Measurements from ENCODE around the gene TDRD10.
"Not testable (repeated sequence)": the region's sequence is repeated elsewhere in the genome, so short reads cannot be mapped to it uniquely, and the experiment has no call there.

Gene TDRD10

DNA sequence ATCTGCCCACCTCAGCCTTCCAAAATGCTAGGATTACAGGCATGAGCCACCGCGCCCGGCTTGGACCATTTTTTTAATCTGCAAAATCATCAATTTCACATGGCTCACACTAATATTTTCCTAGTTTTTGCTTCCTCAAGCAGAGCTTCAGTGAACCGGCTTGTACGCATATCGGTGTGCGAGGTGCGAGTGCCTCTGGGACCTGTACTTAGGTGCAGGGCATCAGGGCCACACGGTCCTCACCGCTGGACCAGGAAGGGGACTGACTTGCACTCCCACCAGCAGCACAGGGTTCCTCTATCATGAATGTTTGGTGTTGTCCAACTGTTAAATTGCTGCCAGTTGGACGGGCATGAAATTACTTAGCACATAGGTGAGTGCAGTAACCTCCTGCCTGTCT lies 15.6 kb downstream of the TDRD10 start:
- DNase-seq = no peak

DNA sequence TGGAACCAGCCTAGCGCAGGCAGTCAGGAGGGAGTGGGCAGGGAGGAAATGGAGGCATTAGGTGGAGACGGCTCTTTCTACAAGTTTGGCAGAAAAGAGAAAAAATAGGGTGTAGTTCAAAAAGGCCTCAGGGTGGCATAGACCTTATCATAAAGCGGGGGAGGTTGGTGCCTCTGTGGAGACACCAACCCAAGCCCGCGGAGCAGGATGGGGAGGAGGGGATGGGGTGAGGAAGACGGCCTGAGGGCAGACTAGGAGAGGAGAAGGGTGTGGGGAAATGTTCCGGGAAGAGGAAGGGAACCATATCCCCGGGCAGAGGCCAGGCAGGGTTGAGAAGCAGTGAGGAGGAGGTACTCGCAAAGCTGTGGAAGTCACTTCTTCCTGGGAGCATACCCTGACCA lies 17.6 kb downstream of the TDRD10 start:
- DNase-seq = no peak

DNA sequence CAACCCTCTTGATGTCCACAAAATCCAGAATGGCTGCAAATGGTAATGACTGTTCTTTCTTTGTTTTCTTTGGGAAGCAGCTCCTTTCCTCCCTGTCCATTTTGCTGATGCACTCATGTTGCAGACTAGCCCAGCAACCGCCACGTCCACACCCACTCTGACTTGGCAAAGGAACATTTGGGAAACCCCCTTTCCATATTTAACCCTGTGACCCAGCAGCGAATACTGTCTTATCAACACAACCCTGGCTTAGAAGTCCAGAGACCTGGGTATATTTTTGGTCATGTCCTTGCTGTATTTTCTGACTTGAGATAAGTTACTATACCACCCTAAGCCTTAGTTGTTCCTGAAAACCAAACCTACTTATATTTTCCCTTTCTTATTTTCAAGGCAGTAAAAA lies 18.3 kb downstream of the TDRD10 start:
- no peak for DNase-seq

DNA sequence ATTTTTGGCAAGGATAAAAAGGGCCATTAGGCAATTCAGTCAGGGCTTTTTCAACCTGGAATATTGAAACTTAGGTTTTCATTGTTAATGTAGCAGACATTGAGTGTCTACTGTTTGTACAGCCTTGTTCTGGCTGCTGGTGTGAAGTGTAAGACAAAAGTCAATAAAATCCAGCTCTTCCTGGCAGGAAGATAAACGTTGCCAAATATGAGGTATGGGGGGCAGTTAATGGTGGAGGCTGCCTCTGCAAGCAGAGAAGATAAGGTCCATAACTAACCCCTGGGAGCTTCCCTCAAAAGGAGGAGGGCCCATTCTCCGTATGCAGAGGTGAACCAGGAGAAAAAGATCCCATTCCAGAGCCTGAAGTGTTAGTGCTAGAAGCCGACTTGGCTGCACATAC lies 19.7 kb downstream of the TDRD10 start:
- no peak for DNase-seq

DNA sequence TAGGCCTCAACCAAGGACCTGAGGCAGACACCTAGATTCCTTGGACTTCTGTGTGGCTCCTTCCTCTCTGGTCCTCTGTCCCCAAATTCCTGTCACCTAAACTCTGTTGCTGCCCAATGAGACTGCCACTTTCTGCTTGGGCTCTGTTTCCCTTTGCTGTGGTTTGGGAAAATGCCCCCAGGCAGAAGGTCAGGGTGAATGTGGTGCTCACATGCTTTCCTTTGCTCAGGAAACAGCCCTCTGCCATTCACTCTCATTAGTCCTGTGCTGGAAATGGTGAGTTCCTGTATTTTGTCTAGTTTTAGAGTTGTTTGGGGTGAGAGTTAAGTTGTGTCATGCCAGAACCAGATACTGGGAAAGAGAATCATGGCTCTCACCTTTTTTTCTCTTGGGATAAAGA lies 22.9 kb downstream of the TDRD10 start:
- DNase-seq = no peak

DNA sequence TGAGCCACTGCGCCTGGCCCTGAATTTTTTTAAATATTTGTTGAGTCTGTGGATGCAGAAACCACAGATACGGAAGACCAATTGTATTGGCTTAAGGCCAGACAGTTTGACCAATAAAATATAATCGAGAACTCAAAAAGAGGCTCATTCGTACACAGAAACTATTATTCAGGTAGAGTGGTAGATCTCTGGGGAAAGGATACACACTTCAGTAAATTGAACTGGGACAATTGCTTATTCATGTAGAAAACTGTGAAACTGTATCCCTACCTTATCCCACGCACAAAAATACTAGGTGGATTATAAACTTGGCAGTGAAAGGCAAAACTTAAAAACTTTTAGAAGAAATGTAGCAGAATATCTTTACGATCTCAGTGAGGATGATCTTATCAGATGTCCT lies 25.2 kb downstream of the TDRD10 start:
- DNase-seq = no peak

DNA sequence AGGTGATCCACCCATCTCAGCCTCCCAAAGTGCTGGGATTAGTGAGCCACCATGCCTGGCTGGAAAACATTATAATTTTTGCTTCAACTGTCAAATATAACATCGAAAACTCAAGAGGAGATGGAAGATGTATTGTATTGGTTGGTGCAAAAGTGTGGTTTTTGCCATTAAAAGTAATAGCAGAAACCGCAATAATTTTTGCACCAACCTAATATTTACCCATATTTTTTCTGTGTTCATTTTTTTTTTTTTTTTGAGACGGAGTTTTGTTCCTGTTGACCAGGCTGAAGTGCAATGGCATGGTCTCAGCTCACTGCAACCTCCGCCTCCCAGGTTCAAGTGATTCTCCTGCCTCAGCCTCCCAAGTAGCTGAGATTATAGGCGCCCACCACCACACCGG lies 27.3 kb downstream of the TDRD10 start:
- no peak for DNase-seq

DNA sequence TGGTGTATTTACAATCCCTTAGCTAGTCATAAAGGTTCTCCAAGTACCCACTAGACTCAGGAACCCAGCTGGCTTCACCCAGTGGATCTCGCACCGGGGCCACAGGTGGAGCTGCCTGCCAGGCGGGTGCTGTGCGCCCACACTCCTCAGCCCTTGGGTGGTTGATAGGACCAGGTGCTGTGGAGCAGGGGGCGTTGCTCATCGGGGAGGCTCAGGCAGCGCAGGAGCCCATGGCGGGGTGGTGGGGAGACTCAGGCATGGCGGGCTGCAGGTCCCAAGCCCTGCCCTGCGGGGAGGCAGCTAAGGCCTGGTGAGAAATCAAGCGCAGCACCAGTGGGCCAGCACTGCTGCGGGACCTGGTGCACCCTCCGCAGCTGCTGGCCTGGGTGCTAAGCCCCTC lies 29.9 kb downstream of the TDRD10 start:
- DNase-seq = not testable (repeated sequence)

DNA sequence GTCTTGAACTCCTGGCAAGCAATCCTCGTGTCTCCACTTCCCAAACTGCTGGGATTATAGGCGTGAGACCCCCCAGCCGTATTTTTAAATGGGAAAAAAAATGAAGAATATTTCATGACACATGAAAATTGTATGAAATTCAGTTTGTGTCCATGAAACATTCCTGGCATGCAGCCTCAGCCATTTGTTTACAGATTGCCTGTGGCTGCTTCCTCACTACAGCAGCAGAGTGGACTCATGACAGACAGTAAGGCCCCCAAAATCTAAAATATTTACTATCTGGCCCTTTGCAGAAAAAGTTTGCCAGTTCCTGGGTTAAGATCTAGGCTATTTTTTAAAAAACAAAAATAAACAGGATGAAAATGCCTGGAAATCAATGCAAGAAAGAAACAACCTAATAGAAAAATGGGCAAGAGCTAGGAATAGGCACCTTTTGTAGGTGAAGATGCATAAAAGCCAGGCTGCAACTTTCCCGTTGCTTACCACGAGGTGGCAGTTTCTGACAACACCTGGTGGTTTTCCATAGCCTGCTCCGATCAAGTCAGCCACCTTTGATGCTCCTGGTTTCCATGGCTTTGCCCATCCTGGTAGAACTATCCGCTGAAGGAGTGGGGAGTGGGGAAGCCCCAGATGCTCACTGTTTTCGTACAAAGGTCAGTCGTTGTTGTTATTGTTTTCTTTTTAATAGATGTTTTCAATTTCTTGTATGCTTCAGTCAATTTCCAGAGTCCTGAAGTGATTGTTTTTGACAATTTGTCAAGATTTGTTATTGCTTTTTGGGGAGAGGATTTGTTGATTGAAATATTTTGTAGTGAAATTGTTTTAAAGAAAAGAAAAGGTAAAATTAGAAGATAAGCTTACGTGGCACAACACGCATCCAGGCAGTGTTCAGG lies 32.2 kb downstream of the TDRD10 start:
- DNase-seq = no peak

DNA sequence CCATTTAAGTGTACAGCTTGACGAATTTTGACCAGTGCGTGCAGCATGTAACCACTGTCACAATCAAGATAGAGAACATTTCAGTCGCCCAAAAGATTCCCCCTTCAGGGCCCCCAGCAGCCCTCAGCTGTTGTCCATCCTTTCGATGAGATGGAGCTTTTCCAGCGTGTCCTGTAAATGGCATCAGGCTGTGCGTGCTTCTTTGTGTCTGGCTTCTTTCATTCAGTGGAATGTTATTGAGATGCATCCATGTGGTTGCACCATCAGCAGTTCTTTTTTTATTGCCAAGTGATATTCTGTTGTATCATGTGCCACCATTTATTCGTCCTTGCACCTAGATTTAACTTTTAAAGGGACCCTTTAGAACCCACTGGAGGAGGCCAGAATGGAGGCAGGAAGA lies 34.6 kb downstream of the TDRD10 start:
- no peak for DNase-seq

DNA sequence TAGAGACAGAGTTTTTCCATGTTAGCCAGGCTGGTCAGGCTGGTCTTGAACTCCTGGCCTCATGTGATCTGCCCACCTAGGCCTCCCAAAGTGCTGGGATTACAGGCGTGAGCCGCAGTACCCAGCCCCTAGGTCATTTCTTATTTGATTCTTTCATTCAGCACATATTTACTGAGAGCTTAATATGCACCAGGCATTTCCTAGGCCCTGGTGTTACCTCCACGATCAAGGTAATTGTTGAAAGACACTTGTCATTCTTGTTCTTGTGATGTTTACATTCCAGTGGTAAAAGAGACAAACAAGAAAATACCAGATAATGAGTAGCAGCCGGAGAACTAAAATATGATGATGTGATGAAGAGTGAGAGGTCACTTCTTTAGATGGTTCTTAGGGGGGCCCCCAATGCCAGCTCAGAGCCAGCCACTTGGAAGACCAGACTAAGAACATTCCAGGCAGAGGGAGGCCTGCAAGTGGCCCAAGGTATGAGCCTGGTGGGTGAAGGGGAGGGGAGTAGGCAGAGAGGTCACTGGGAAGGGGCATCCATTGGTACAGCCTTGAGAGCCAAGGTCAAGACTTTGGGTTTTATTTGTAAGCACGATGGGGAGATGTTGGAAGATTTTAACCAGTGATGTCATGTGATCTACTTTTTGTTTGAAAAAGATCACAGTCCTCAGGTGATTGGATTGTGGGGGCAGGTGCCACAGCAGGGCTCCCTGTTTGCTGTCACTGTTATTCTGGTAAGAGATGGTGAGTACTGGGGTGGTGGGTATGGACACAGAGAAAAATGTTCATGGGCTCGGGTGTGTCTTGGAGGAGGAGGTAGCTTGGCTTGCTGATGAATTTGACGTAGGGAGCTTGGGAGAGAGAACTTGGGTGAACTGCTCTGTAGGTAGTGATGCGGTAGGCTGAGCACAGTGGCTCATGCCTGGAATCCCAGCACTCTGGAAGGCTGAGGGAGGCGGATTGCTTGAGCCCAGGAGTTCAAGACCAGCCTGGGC lies 37.8 kb downstream of the TDRD10 start:
- no peak for DNase-seq

DNA sequence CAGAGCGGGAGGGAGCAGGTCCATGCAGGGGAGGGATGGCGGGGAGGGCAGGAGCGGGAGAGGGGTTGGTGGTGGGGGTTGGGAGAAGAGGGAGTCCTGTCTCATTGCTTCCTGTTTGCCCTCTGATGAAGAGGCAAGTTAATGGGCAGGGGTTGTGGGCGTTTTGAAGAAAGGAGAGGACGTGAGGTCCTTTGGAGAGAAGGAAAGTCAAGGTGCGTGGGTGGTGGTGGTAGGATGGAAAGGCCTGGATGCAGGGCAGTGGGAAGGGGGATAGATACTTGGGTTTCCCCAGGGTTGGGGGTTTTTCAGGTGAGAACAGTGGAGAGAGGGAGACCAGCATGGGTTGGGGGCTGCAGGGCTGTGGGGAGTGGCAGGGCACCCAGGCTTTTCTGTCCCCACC lies 39.2 kb downstream of the TDRD10 start:
- no peak for DNase-seq

DNA sequence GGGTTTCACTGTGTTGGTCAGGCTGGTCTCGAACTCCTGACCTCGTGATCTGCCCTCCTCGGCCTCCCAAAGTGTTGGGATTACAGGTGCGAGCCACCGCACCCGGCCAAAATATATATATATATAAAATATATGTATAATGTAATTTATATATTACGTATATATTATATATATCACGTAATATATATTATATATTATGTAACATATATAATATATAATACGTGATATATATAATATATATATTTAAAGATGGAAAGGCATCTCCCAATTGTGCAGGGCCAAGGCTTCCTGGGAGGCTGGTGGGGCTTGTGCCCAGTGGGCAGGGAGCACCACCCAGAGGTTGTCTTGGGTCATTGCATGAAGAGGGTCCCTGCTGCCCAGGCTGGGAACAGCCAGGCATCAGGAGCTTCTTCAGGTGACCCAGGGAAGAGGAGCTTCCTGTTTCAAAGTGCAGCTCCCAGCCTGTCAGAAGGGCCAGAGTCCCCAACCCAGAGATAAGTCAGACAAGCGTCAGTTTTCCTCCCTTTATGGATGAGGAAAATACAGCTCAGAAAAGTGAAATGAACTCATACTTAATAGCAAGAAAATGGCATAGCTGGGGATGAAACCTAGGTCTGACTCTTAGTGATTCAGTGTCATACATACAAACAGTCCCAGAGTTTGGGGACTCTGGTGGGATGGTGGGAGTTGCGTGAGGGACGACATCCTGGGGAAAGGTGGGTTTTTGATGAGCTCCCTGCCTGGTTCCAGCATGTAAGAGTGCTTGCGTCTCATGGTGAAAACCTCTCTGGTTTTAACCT lies 44.4 kb downstream of the TDRD10 start:
- peak; percentile 60 for DNase-seq

DNA sequence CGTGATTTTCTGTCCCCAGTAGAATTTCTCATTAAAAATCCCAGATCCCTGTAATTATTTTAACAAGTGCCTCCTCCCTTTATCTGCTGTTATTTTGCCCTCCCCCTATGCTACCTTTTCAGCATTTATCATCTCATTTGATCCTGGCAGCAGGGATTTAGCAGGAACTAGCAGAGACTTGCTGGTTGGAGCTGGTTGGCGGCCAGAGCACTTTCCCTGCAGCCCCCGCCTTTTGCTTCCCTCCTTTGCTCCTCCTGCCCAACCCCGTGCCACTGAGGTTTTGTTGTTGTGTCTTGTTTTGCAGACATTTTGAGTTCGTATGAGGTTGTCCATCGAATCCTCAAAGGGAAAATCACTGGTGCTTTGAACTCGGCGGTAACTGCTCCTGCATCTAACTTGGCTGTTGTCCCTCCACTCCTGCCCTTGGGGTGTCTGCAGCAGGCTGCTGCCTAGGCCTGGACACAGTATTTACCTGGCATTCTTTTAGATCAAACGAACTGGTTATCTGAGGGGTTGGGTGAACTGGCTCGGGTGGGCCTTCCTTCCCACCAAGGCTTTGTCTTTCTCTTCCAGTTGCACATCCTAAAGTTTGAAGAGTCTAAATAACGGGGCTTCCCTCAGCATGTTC lies 45.2 kb downstream of the TDRD10 start:
- no peak for DNase-seq

DNA sequence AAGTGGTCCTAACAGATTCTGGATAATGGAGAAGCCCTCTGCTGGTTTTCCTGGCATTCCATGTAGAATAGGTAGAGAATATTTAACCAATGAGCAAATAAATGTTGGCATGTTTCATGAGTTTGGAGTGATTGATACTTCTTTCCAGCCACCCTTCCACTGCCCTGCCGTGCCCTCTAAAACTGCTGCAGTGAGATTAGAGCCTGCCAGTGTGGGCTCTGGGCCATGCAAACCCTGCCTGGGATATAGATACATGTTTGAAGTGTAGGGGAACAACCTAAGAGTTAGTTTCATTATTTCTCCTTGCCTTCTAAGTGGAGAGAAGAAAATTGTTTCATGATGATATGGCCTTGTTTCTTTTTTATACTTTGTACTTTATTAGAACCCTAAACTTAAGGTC lies 46.0 kb downstream of the TDRD10 start:
- no peak for DNase-seq

DNA sequence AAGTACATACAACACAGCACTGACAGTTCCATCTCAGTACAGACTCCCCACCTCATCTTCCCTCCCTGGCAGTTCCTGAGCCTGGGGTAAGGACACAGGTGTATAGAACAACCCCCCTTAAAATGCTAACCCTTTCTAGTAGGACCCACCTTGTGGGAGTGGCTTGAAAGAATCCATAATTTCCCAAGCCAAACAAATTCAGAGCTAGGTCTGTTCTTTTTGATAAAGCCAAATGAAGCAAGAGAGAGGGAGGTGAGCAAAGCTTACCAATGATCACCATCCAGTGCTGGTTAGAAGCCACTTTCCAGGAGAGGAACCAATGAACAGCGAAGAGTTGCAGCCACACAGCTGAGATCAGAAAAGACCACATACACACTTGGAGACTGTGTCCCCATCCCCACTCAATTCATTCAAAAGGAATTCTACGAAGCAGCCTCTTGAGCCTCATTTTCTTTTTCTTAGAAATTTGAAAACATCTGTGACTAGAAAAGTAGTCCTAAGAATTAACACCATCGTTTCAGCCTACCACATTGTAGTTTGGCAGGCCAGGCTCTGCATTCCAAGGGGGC lies 47.3 kb downstream of the TDRD10 start:
- DNase-seq = no peak

DNA sequence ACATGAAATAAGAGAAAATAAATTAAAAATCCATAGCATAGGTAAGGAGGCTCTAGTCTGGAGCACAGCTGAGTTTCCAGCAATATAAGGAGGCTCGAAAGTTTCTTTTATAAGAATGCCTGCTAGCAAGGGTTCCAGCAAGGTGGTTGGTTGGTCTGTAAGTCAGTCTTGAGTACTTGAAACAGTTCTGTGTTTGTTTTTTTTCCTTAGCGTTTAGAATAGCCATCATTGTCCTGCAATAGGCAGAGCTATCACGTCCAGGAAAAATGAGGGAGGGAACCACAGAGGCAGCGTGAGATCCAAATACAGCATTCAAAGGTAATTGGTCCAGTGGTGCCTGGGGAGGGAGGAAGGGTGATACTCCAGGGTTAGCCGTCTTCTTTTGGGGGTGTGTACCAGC lies 48.1 kb downstream of the TDRD10 start:
- DNase-seq = no peak

DNA sequence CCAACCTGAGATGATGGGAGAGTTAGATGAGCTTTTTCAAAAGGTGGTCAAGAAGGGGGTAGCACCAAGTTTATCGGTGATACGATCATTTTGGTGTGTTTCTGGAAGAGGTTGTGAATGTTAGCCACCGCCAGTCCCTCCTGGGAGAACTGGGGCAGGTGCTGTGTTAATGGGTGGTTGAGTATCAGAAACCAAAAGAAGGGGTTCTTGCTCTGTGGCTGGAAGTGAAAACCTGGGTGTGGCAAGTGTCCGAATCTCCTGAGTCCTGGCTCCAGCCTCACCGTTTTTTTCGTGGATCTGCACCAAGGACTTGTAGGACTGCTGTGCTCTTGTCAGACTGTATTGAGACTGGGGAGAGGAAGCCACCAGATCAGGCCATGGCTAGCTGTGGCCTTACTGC lies 48.6 kb downstream of the TDRD10 start:
- DNase-seq = no peak

DNA sequence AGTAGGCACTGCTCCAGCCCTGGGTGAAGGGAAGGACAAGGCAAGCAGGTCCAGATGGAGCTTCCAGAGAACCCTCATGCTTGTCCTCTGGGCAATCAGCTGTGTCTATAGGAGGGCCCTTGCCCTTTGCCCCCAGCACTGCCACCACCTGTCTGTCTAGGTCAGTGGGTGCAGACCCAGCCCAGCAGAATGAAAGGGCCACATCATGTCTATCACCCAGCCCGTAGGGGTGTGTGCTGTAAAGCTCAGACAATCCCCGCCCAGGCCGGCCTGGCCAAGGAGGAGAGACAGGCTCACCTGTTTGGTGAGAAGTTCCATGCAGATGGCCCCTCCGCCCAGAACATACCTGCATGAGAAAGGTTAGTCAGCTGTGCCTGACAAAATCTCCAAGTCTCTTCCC lies 49.5 kb downstream of the TDRD10 start:
- no peak for DNase-seq

DNA sequence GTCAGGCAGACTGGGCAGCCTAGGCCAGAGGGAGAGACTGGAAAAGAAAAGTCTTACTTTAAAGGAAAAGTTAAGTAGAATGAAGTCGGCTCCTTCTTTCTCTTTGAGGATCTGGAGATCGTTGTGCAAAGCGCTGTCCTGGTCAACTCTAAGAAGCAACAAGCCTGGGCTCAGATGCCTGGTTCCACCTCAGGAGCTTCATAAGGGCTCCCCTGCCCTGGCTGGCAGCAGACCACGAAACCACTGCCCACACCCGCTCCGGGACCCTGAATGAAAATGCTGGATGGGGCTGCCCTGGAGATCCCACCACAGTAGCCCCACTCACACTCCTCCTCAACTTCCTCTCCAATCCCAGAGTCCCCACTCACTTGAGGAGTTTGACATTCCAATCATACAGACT lies 50.0 kb downstream of the TDRD10 start:
- DNase-seq = no peak

DNA sequence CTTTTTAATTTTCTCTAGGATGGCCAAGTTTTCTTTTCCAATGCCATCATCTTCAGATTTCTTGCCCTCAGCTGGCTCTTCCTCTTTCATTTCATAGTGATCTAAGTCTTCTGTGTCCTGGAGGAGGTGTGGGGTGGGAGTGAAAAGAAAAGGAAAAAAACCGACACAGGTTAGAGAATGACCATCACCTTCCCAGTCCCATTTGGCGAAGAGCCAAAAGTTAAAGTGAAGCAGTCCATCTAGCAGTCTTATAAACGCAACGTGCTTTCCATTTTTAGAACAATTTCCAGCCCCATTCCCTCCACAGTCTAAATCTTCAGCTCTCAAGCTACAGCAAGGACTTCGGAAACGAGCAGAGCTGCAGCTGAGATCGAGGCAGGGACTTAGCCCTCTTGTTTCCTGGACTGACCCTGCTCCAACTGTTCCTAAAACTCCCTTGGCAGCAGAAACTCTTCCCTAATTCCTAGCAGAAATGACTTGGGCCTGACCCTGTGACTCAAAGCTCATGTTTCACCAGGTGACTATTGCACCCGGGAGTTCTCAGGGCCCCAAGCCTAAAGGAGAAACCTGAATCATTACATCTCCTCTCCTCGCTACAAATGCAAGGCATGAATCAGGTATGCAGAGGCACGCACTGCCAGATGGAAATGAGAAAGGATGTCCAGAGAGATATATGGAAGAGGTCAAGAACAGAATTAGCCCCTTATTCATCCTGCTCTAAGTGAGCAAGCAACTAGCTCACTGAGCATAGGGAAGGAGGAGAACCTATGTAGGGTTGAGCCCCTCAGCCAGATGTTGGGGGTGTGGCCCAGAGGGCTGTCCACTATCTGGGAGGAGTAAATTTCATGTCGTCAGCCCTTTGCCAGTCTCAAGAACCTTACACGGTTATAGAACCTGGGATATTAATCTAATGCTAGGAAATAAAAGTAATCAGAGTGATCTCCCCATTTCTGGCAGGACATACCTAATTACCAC lies 51.3 kb downstream of the TDRD10 start:
- DNase-seq = no peak
